Left renal pelvis (tissue), 4 donors: ENCODE results near the gene FGFR2. TPM values are rescaled to one million over a fixed set of nuclear protein-coding genes. Genes with fewer than 3 reads are reported as not detected.

Experiments
- DNase-seq, 4 donors: peaks; one replicate each; pipeline ENCODE4 v3.0.0-alpha.2; 2013; ENCODE audit warnings: low read depth in 4 of 4, low spot score in 3 of 4
- polyA plus RNA-seq, 4 donors: library from polyadenylated mRNA; unstranded; fragments of 120-200 nt; gene quantifications; one replicate each; pipeline ENCODE4 v1.2.1, GENCODE V29; 2013; ENCODE audit not compliant: insufficient read length in 4 of 4

The FGFR2 gene
- polyA plus RNA-seq, 4 donors = 47.0 to 107 (median 104) TPM

DNA sequence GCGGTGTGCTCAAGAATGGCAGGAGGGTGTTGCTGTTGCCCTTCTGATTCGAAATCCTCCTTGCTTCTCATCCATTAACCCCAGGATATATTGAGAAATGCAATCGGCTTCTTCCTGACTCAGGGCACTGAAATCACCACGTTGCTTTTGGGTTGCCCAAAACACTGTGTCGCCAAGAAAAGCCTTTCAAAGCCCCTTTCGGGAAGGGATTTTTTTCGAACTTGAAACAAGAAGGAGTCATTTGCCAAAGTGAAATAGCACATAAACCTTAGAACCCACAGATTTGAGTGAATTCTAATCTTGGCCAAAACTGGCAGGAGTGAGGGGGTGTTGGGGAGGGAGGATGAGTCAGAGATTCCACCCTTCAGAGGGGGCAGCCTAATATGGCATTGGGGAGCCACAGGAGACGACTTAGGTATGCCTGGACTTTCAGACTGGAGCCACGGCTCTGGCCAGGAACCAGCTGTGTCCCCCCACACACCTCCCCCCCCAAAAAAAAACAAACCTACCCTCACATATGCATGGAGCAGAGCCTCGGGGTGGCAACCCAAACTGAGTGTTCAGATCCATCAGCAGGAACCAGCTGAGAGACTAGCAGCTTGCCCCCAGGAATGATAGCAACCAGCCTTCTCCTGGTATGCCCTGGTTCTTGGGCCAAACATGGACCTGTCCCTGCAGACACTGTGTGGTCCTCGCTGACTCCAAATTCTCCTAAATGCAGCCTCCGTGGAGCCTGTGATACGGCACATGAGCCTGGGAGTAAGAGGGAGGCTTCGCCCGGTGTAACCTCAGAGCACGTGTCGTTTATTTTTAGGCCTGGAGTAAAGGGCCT lies 138.4 kb downstream of the FGFR2 start:
- DNase-seq = no peak

GRCh38 chr10:121459279-121459621 lies 139.0 kb downstream of the FGFR2 start:
- no peak for DNase-seq

- DNase-seq = no peak
These were observed 140.5 kb downstream of the FGFR2 start for GRCh38 chr10:121457729-121458128.

- no peak for DNase-seq
These were observed 142.9 kb downstream of the FGFR2 start for GRCh38 chr10:121455377-121455776.

- DNase-seq = no peak
These were observed 143.5 kb downstream of the FGFR2 start for GRCh38 chr10:121454781-121455180.

DNA sequence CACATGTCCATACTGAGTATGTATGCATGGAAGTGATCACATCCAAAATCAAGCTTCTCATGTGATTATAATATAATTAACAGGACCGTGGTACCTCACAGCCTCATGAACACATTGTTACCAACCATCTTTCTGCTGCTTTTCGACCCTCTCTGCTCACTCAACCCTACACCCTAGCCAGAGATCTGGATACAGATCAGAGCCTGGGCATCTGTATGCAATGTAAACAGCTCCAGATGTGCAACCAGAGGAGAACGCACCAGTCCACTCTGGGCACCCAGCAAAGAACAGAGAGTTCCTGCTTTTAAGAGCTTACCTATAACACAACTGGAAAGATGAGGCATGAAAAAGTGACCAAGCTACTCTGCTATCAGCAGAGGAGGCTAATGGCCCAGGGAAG lies 145.1 kb downstream of the FGFR2 start:
- no peak for DNase-seq

DNA sequence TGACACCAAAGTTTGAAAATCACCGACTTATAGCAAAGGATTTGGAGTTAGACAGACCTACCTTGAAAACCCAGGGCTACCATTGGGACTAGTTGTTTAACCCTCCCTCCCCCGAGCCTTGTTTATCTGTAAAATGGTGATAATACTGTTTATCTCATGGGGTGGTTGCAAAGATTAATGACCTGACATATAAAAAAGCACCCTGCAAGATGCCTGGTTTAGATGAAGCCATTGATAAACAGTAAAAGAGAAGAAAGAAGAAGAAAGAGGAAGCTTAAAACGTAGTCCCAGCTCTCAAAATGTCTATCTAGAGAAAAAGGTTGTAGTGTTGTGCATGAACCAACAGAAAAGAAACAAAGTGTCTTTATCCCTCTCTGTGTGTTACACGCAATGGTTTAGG lies 145.7 kb downstream of the FGFR2 start:
- DNase-seq = no peak

DNA sequence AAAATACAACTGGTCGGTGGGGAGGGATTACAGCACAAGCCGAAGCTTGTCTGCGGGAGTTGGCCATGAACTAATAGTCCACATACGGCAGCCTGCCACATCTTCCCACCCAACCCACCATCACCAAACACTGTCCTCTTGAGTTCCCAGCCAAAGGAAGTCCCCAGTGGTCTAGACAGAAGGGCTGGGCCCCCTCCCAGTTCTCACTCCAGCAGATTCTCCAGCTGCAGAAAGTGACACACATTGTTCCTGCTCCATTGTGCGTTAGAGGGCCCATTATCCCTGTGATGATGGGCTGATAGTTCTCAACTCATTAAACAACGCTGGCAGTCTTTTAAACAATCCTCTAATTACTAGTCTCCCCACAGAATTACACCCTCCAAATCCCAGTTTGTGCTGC lies 148.0 kb downstream of the FGFR2 start:
- DNase-seq = no peak

GRCh38 chr10:121449482-121449924 lies 148.7 kb downstream of the FGFR2 start:
- DNase-seq = peak in 3 of 4 donors; percentile 27 to 46 (median 34)

DNA sequence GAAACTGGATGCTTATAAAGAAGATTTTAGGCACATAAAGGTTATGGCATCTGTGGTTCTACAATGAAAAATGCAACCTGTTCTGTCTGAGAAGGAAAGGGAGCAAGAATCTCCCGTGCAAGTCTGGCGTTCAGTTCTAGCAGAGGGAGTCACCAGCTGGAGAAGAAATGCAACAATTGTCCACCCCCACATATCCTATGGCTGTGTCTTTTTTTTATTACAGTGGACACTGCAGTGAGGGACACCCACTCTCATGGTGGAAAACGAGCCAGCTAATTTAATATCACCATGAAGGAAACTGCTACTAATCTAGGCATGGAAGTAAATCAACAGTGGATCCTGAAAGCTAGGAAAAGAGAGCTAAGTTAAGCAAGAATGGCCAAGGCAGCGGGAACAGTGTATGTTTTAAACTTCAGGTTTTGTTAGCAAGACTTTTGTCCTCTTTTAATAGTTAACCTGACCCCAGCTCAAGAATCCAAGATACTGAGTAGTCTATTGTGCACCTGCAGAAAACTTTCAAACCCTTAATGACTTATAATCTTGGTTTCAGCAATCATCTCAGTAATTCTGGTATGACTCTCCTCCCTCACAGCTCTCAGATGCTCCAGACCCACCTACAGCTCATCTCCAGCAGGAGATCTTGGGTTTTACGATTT lies 149.3 kb downstream of the FGFR2 start:
- DNase-seq = no peak

DNA sequence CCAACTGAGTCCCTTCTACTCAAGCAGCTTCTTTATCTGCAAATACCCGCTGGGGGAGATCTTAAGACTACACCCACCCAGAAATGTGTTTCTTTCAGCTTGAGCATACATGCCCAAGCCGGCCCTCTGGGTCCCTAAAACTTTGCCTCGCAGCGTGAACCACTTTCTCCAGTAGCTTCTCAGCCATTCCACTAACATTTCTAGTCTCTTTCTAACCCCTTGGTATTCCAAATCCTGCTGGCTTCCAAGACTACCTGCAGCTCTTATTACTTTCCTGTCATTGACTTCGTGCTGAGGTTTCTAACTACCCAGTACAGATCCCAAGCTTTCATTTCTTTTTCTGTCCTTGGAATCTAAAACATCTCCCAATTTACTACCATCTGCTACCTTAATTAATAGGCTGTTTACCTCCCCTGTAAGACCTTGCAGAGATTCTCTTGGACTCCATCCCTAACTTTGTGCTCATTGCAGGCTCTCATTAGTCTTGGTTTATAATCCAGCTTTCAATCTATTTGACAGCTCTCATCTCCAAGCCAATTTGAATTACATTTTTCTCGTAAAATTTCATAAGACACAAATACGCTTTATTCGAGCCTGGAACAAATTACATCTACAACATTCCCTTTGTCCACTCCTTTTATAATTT lies 153.6 kb downstream of the FGFR2 start:
- no peak for DNase-seq

DNA sequence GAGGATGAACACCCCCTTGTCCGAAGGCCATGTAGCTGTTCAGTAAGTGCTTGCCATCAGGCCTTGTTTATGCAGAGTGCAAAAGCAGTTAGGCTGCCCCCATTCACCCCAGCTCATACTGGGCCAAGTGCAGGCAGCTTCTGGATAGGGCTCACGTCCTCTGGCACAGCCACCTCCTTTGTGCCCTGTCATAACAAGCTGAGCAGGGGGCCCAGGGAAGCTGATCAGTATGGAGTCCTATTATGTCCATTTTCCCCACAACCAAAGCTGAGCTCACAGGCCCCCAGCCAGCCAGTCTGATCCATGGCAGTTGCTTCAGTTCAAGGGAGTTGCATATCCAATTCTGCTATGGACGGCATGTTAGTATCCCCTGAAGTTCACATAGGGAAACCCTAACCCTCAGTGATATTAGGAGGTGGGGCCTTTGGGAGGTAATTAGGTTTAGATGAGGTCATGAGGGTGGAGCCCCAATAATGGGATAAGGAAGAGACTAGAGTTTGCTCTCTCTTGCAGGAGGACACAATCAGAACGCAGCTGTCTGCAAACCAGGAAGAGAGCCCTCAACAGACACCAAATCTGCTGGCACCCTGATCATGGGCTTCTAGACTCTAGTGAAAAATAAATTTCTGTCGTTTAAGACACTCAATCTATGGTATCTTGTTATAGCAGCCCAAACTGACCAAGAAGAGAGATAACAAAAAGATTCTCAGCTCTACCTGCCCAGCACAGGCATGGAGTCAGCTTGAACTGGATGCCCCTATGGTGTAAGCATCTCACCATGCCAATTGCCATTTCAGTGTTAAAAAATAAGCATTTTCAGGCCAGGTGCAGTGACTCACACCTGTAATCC lies 155.9 kb downstream of the FGFR2 start:
- DNase-seq = no peak

DNA sequence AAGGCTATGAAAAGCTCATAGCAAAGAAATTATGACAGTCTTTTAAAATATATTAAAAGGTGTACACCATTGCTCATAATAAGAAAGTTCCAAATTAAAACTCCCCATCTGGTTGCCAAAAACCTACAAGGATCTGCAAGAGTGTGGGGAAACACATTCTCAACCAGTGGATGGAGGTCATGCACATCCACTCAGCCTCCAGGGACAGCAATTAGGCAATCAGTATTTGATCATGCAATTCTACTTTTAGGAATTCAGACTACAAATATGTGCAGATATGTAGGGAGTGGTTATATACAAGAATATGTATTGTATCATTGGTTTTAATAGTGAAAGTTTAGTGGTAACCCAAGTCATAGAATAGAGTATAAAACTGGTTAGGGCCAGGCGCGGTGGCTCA lies 157.8 kb downstream of the FGFR2 start:
- no peak for DNase-seq

DNA sequence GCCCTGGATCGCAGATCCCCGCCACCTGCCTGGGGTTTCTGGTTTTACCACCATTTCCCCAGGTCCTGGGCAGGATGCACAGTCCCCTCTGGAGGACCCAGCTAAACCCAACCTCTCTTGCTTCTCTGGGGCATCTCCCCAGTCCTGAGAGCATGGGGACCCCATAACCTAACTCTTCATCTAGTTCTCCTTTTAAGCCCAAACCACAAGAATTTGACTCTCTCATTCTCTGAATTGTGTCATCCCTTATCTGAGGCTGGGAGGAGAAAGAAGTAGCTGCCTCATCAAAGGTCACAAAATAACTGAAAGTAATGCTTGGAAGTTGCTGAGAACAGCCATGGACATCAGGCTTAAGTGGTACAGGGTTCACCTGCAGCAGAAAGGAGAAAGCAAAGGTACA lies 159.9 kb downstream of the FGFR2 start:
- no peak for DNase-seq

DNA sequence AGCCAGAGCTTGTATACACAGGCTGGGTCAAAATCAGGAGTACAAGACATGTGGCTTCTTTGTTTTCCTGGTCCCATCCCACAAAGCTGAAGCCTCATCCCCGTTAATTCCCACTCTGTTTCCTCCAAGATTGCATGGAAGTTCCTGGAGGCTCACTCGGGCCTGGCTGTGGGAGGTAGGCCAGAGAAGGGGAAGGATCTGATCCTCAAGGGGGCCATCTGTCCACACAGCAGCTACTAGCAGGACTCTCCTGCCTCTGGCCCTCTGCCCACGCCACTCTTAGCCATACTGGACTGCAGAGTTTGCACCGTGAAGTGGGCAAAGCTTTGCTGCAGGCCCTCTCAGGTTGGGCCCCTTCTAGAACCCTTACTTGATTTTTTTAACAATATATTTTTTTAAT lies 160.6 kb downstream of the FGFR2 start:
- DNase-seq = no peak

DNA sequence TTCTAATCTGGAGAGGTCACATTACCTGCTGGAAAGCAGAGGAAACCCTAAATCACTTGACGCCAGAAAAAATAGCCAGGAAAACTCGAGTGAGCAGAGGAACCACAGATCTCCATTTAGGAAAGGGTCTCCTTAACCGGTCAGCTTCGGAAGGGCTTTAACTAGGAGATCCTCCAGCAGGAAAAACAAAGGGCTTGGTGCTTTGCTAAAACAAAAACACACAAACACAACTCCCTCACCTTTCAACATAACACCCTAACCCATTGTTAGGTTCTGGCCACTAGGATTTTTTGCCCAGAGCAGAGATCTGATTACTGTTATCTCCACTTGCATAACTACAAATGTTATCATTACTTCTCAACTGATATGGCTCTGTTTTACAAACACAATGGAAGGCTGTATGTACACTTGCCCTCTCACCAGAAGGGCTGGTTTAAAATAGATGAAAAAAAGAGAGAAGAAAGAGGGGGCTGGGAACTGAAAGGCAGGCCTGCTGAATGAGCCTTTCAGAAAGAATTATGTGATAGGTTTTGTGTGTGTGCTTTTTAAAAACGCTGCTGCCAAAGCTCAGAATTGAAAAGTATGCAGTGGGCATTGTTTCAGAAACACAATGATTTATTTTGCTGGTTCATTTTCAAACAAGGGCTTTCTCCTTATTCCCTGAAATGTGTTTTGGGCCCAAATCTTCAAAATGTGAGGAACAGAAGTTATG lies 161.5 kb downstream of the FGFR2 start:
- no peak for DNase-seq

DNA sequence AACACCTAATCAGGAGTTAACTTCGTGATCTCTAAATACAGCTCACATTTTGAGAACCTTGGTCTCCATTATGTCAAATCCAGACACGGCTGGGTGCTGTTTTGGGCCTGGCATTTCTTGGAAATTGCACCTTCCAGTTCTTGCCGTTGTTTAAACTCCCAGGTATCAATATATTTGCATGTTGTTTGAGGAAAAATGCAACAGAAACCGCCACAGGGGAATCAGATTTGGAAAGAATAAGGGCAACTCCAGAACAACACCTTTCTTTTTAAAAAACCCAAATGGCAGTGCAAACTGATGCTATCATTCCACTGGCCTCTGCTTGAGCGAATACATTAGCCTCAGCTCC lies 162.0 kb downstream of the FGFR2 start:
- no peak for DNase-seq

DNA sequence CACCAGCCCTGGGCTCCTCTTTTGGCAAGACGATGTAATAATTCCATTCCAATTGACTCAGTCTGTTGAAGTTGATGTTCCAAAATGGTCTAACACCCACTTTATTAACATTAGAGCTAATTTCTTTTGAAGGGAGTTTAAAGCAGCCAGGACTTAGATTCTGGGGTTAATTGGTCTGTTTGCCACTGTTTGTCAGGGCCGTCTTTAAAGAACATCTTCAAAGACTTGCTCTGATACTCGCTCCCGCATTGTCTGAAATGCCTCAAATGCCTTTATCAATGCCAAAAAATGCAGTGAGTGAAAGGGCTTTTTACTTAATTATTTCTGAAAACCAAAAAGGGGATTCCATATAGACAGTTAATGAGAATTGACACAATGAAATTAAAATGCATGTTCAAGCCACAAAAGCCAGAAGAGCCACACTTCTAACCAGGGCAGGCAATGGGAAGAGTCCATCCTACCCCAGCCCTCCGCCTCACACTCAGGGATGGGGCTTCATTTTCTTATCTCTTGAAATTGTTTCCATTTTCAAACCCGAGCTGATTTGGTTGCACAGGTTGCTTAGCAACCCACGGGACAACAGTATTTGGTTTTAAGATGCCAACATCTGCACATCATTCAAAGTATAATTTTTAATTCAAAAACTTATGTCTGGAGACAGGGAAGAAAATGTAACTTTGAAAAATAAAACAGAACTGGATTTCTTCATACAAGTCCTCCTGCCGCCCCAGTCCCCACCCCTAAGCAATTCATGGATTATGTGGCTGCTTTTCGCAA lies 163.0 kb downstream of the FGFR2 start:
- DNase-seq = no peak

DNA sequence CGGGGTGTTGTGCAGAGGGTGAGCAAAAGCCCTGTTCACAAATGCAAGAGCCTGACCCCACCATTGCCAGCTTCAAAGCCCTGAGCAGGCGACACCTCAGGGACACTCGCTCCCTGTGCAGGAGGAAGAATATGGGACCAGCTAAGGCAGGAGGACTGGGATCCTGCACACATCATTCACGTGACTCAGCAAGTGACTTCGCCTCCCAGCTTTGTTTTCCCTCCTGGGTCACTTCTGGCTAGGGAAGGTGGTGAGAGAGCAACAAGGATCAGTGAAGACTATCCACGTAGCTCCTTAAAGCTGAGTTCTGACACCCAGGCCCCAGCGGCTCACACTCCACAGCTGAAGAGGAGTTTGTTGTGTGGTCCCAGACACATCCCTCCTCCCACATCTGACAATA lies 164.3 kb downstream of the FGFR2 start:
- no peak for DNase-seq

DNA sequence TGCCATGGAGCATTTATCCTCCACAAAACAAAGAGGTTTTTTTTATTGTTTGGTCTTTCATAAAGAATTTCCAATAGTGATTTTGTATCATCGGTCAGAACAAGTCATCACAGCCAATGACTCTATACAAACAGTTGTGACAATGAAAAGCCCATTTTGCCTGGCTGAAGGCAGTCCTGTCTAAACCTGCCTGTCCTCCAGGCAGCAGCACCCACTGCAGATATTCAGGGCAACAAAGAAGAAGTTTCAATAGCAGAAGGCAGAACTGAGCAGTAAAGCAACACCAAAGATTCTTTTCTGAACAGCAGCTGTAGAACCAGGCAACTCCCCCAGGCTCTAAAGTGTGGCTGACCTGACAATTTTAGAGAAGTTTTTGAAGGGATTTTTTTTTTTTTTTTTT lies 169.4 kb downstream of the FGFR2 start:
- DNase-seq = no peak
